Tibial nerve (tissue), 4 donors: ENCODE measurements around the gene THOC1. TPM values are rescaled to one million over a fixed set of nuclear protein-coding genes. Genes with fewer than 3 reads are reported as not detected.

Source experiments
- DNase-seq, 2 donors: peaks; one replicate each; pipeline ENCODE4 v3.0.0-alpha.2; 2019; ENCODE audit warnings: low spot score in 2 of 2
- H3K27ac ChIP-seq, 4 donors: fragments of 200-600 bp; sonication (generic) in 3 of 4; one replicate each; pipeline ENCODE4 v1.5.1; 2017 to 2019; ENCODE audit warnings: mild to moderate bottlenecking in 1 of 4
- H3K27me3 ChIP-seq, 2 donors: fragments of 200-600 bp; sonication (generic) in 1 of 2; one replicate each; pipeline versions ENCODE4 v1.5.1 to v1.6.0; 2017 to 2019
- H3K36me3 ChIP-seq, 3 donors: fragments of 200-600 bp; sonication (generic); one replicate each; pipeline ENCODE4 v1.5.1; 2018 to 2019
- H3K4me1 ChIP-seq, 4 donors: fragments of 200-600 bp; sonication (generic) in 3 of 4; one replicate each; pipeline ENCODE4 v1.5.1; 2017 to 2019
- H3K4me3 ChIP-seq, 4 donors: fragments of 200-600 bp; sonication (generic) in 3 of 4; one replicate each; pipeline ENCODE4 v1.5.1; 2017 to 2019; ENCODE audit warnings: mild to moderate bottlenecking in 1 of 4, moderate library complexity in 1 of 4
- H3K9me3 ChIP-seq, 4 donors: fragments of 200-600 bp; sonication (generic) in 3 of 4; one replicate each; pipeline ENCODE4 v1.5.1; 2017 to 2019
- EP300 ChIP-seq, 2 donors: sonication (generic); formaldehyde crosslinking; IDR thresholded peaks; one replicate each; pipeline ENCODE4 v1.6.1; 2017; ENCODE audit warnings: antibody characterized with exemption in 2 of 2, mild to moderate bottlenecking in 1 of 2
- POLR2A ChIP-seq, 2 donors: fragments of 450-650 bp; IDR thresholded peaks; one replicate each; pipeline ENCODE4 v1.6.1; 2017; ENCODE audit warnings: antibody characterized with exemption in 2 of 2, mild to moderate bottlenecking in 2 of 2, moderate library complexity in 2 of 2
- WGBS, 2 donors: methylation state at CpG; one replicate each; pipeline ENCODE4 v1.1.5; 2018; 5-methylcytosine and 5-hydroxymethylcytosine counted together
- total RNA-seq, 4 donors: library from RNA; depleted of rRNA; stranded (reverse); fragments of >200 nt; gene quantifications; one replicate each; pipeline ENCODE4 v1.1.0, GENCODE V29; 2016
- TF ChIP-seq, protein P1 (sequence below), 5 experiments: fragments of 200-600 bp in 3 of 5; fragments of 450-650 bp in 2 of 5; sonication (generic) in 3 of 5; IDR thresholded peaks; one replicate each; pipeline ENCODE4 v1.5.1; 2016 to 2019; ENCODE audit warnings: antibody characterized with exemption in 5 of 5, mild to moderate bottlenecking in 3 of 5, moderate library complexity in 2 of 5

Gene THOC1
- total RNA-seq, 4 donors from 2014 or later = 43.3 to 53.4 (median 50.7) TPM

DNA sequence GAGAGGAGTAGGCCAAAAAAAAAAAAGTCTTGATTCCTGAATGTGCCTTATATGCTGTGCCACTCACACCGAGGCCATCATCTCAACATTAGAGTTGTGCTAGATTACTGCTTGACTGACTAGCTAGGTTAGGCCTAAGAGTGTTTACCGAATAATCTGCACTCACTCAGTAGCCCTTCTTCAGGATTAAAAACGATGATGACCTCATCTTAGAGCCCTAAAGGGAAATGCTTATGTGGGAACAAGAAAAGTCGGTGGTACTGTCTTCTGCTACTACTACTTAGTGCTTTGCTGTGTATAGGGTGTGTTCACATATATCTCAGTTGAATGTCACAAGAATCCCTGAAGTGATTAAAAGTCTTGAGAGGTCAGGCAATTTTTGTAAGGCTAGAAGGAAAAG is 54.3 kb downstream of the THOC1 start:
- no peak for DNase-seq
- Histone ChIP-seq H3K27me3 (no peaks in the 10 kb centered on the region), H3K9me3 (no peaks in the 10 kb centered on the region), H3K4me1 (no peaks in the 10 kb centered on the region), H3K36me3 (peaks cover 0 to 79% (median 6%) of the 10 kb centered on the region in 3 donors), H3K4me3 (no peak overlapping the region), H3K27ac (no peak overlapping the region)
- WGBS, 2 donors = 85 to 86% methylated on average over 4 of the region's 4 CpGs
- TF ChIP-seq EP300 (IDR thresholded peaks at IDR 0.05) (no peak), POLR2A (IDR thresholded peaks at IDR 0.05) (no peak)
- TF ChIP-seq, protein P1, sequence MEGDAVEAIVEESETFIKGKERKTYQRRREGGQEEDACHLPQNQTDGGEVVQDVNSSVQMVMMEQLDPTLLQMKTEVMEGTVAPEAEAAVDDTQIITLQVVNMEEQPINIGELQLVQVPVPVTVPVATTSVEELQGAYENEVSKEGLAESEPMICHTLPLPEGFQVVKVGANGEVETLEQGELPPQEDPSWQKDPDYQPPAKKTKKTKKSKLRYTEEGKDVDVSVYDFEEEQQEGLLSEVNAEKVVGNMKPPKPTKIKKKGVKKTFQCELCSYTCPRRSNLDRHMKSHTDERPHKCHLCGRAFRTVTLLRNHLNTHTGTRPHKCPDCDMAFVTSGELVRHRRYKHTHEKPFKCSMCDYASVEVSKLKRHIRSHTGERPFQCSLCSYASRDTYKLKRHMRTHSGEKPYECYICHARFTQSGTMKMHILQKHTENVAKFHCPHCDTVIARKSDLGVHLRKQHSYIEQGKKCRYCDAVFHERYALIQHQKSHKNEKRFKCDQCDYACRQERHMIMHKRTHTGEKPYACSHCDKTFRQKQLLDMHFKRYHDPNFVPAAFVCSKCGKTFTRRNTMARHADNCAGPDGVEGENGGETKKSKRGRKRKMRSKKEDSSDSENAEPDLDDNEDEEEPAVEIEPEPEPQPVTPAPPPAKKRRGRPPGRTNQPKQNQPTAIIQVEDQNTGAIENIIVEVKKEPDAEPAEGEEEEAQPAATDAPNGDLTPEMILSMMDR (IDR thresholded peaks at IDR 0.05) = no peak

DNA sequence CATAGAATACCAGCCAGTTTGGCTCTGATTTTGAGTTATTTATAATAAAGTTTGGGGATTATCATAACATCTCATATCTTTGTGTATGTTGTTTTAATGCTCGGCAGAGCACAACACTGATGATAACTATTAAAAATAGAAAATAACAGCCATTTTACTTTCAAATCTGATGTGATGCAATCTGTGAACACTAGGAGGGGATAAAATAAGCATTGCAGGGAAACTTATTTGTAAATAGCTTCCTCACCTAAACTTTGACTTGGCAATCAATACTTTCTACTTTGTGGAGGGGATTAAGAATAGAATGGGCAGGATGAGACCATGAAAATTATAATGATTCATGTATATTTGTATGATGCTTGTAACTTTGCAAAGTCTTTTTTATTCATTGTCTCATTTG is 55.1 kb downstream of the THOC1 start:
- DNase-seq = no peak
- H3K9me3 ChIP-seq = no peaks in the 10 kb centered on the region
- 69 to 72% methylated on average over 1 of the region's 1 CpG for WGBS, 2 donors
- H3K4me3 ChIP-seq = no peak overlapping the region
- no peak for TF ChIP-seq EP300 (IDR thresholded peaks at IDR 0.05)
- no peak for TF ChIP-seq POLR2A (IDR thresholded peaks at IDR 0.05)
- TF ChIP-seq, protein P1 (IDR thresholded peaks at IDR 0.05) = no peak
- peaks cover 0 to 72% (median 6%) of the 10 kb centered on the region in 3 donors for H3K36me3 ChIP-seq
- H3K27me3 ChIP-seq = no peaks in the 10 kb centered on the region
- no peak overlapping the region for H3K27ac ChIP-seq
- H3K4me1 ChIP-seq = no peaks in the 10 kb centered on the region

DNA sequence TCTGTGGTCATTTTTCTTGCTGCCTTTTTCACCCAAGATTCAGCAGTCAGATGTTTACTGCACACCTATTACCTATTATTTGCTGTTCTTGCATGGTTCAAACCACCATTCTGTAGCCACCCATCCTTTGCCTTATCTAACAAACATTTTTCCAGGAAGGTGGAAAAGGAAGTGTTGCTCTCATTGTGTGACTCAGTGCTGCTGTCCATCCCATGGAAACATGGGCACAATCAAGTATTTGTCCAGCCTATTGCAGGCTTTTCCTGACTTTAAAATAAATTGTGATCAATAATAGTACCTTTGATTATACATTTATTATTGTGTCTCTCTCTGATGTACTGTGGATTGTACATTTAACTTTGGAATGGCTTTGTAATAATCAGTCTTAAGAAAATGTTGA is 56.3 kb downstream of the THOC1 start:
- Histone ChIP-seq H3K9me3 (no peaks in the 10 kb centered on the region), H3K4me1 (no peaks in the 10 kb centered on the region), H3K27ac (no peak overlapping the region), H3K36me3 (peaks cover 0 to 69% (median 6%) of the 10 kb centered on the region in 3 donors), H3K27me3 (no peaks in the 10 kb centered on the region), H3K4me3 (no peak overlapping the region)
- no peak for DNase-seq
- TF ChIP-seq EP300 (IDR thresholded peaks at IDR 0.05) = no peak
- TF ChIP-seq, protein P1 (IDR thresholded peaks at IDR 0.05) = no peak

DNA sequence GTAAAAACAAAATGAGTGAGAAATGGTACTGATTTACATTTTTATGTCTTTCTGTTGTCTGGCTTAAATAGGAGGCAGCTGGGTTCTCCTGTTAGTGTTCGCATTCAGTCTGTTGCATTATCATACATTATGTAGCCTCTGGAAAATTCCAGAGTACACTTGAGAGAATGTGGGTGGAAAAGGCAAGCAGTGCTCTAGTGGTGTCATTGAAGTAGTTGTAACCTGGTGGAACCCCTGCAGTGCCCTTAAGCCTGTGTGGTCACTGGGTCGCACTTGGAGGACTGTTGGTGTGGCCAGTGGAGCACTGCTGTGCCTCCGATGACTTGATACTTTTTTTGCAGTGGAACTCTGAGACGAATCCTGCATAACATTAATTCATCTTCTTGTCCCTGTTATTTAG is 57.1 kb downstream of the THOC1 start:
- WGBS, 2 donors = 89 to 92% methylated on average over 4 of the region's 4 CpGs
- H3K4me3 ChIP-seq = no peak overlapping the region
- H3K27ac ChIP-seq = no peak overlapping the region
- H3K9me3 ChIP-seq = no peaks in the 10 kb centered on the region
- H3K36me3 ChIP-seq = peaks cover 0 to 69% (median 6%) of the 10 kb centered on the region in 3 donors
- TF ChIP-seq, protein P1 (IDR thresholded peaks at IDR 0.05) = no peak
- no peak for TF ChIP-seq EP300 (IDR thresholded peaks at IDR 0.05)
- TF ChIP-seq POLR2A (IDR thresholded peaks at IDR 0.05) = no peak
- H3K27me3 ChIP-seq = no peaks in the 10 kb centered on the region
- no peak for DNase-seq
- H3K4me1 ChIP-seq = no peaks in the 10 kb centered on the region

DNA sequence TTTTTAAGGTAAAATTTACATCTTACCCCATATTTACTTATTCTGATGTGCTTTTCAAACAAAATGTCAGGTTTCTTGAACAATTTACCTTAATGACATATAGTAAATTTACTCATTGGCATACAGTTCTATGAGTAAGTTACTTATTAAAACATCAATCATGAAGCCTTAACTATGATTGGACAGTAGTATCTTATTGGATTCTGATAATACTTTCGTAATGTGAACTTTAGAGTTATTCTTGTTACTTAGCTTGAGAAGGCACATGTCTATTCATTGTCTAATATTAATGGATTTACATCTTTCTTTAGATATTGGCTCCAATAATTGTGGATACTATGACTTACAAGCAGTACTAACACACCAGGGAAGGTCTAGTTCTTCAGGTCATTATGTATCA is 57.8 kb downstream of the THOC1 start:
- 94 to 100% methylated on average over 1 of the region's 1 CpG for WGBS, 2 donors
- Histone ChIP-seq H3K4me1 (no peaks in the 10 kb centered on the region), H3K9me3 (no peaks in the 10 kb centered on the region), H3K27ac (no peak overlapping the region), H3K27me3 (no peaks in the 10 kb centered on the region), H3K36me3 (peaks cover 0 to 69% (median 6%) of the 10 kb centered on the region in 3 donors), H3K4me3 (no peak overlapping the region)
- no peak for TF ChIP-seq POLR2A (IDR thresholded peaks at IDR 0.05)
- no peak for TF ChIP-seq EP300 (IDR thresholded peaks at IDR 0.05)
- TF ChIP-seq, protein P1 (IDR thresholded peaks at IDR 0.05) = no peak
- no peak for DNase-seq
